ENCODE results near the gene ATP11A. TPM values are rescaled to one million over a fixed set of nuclear protein-coding genes. Genes with fewer than 3 reads are reported as not detected.

Gene ATP11A
- total RNA-seq, 1 experiment from 2014 or later, result 80.4 TPM

- TF ChIP-seq CTCF (IDR thresholded peaks at IDR 0.05 in 2 of 3, conservative IDR thresholded peaks at IDR 0.05 in 1 of 3; ENCODE audit: borderline replicate concordance in 1 of 3, insufficient read depth in 1 of 3, low read depth in 2 of 3, low read length in 2 of 3), result no peak
These were observed 10.6 kb downstream of the ATP11A start (continued) for GRCh38 chr13:112700291-112701060.

GRCh38 chr13:112702341-112702985, 12.6 kb downstream of the ATP11A start:
- Histone ChIP-seq H3K79me2 (ENCODE audit: insufficient read depth, low read length) (peaks cover 88% of the 10 kb centered on the region), H2AFZ (ENCODE audit: low read depth, low read length, poor library complexity, severe bottlenecking) (no peak overlapping the region), H3K36me3 (ENCODE audit: control insufficient read depth in 1 of 2, insufficient read depth in 2 of 2, low read length in 2 of 2) (no peaks in the 10 kb centered on the region), H3K9me2 (ENCODE audit: insufficient read depth) (no peaks in the 10 kb centered on the region), H3K27ac (ENCODE audit: low read depth, low read length) (no peak overlapping the region), H3K27me3 (ENCODE audit: insufficient read depth, low read length) (no peaks in the 10 kb centered on the region), H3K4me3 (replicated peaks in 1 of 2; ENCODE audit: low read depth in 1 of 2, low read length in 2 of 2) (no peak overlapping the region), H4K20me1 (ENCODE audit: insufficient read depth) (no peaks in the 10 kb centered on the region), H3K9me3 (ENCODE audit: control insufficient read depth in 1 of 2, insufficient read depth in 1 of 2, low read depth in 1 of 2, low read length in 2 of 2) (no peaks in the 10 kb centered on the region), H3K4me1 (ENCODE audit: control insufficient read depth in 1 of 2, insufficient read depth in 2 of 2, low read length in 2 of 2) (no peaks in the 10 kb centered on the region), H3K9ac (ENCODE audit: low read length) (no peak overlapping the region), H3K4me2 (ENCODE audit: low read length) (no peak overlapping the region)
- ATAC-seq (no peak), DNase-seq (ENCODE audit: low read depth, low spot score) (no peak)
- no peak for TF ChIP-seq FOSL1 (IDR thresholded peaks at IDR 0.05; ENCODE audit: low read depth)
- no peak for TF ChIP-seq POLR2AphosphoS5 (IDR thresholded peaks at IDR 0.05; ENCODE audit: low read depth, low read length)
- no peak for TF ChIP-seq ATF3 (IDR thresholded peaks at IDR 0.05)
- no peak for TF ChIP-seq SIN3A (IDR thresholded peaks at IDR 0.05; ENCODE audit: low read depth)
- no peak for TF ChIP-seq TCF7L2 (IDR thresholded peaks at IDR 0.05; ENCODE audit: borderline replicate concordance, extremely low read depth, insufficient read depth, insufficient read length)
- TF ChIP-seq SP1 (IDR thresholded peaks at IDR 0.05; ENCODE audit: low read depth), result no peak
- TF ChIP-seq MAX (IDR thresholded peaks at IDR 0.05), result no peak
- no peak for TF ChIP-seq POLR2A (IDR thresholded peaks at IDR 0.05; ENCODE audit: borderline replicate concordance, extremely low read depth, insufficient read depth, insufficient read length)
- no peak for TF ChIP-seq YY1 (IDR thresholded peaks at IDR 0.05; ENCODE audit: extremely low read depth, insufficient replicate concordance, low read depth, low read length)
- no peak for TF ChIP-seq ZBTB33 (IDR thresholded peaks at IDR 0.05; ENCODE audit: extremely low read depth, insufficient replicate concordance, low read length)
- TF ChIP-seq RAD21 (IDR thresholded peaks at IDR 0.05; ENCODE audit: low read depth), result no peak
- TF ChIP-seq CBX3 (IDR thresholded peaks at IDR 0.05; ENCODE audit: low read depth), result no peak
- TF ChIP-seq ELF1 (IDR thresholded peaks at IDR 0.05; ENCODE audit: borderline replicate concordance, low read depth), result no peak
- ChIA-PET POLR2A (no interaction called here), RAD21 (ENCODE audit: low non-redundant PET in 1 of 2, low total read pairs in 2 of 2, uncharacterized antibody in 2 of 2, unreplicated experiment in 2 of 2) (no interaction called here), CTCF (no interaction called here)
- intact Hi-C loops (cut with micrococcal nuclease), result no loop called here
- BruUV-seq (replicated peaks), result no TSS peak

Measured in HCT116 (cell line).